GDM1 (cell line): ENCODE data around the gene RNASEH2C.
"Not testable (repeated sequence)": the region's sequence is repeated elsewhere in the genome, so short reads cannot be mapped to it uniquely, and the experiment has no call there.

Experiments
- DNase-seq: peaks from one replicate; lab custom pipeline; 2025; lab: John Stamatoyannopoulos, UW

Gene RNASEH2C

DNA sequence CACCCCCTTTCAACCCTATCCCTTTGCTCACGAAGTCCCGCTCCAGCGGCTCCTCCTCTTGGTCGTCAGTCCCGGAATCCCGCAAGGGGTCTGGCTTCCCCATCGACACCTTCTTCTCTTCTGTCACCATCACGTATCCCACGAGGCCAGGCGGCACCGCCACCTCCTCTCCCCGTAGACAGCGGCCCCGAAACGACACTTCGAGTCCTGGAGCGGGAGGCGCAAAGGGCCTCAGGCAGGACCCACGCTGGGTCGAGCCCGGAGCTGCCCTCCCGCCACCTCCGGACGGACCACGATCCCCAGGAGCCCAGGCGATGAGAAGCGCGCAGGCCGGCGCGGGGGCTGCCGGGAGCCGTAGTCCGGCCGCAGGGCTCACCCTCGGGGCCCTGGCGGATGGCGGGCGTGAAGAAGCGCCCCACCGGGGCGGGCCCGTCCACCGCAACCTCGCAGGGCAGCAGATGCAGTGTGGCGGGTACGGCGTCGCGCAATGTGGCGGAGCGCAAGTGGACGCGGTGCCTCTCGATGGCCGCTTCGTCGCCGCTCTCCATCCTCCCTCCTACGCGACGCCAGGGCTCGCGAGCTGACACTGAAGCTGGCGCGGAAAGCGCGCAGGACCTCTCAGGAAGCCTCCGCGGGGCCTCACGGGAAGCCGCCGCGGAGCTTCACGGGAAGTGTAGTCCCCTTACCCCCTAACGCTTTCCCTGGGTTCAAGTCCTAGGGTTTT is at the start of gene RNASEH2C:
Gene RNASEH2C (minus strand): TSS at position 588 of the 724 bp plus-strand sequence. CDS start 40 bp downstream, at position 548.
- peak; percentile 75 for DNase-seq

GRCh38 chr11:65767806-65768205 is 47.2 kb upstream of the RNASEH2C start:
- not testable (repeated sequence) for DNase-seq

GRCh38 chr11:65767406-65767805 is 46.8 kb upstream of the RNASEH2C start:
- no peak for DNase-seq

DNA sequence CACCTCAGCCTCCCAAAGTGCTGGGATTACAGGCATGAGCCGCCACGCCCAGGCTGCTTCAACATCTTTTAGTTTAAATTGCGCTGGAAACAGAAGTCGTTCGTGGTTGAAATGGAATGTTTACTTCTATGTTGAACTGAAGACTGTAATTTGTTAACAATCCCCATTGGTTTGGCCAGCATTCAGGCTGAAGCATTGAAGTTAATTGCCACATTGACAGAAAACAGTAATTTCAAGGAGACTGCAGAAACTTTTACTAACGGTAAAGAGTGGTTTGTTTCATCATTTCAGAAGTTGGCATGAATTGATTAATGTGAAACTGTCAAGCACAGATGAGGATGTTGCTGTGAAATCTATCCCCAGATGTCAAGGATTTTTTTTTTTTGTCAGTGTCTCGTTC is 45.9 kb upstream of the RNASEH2C start:
- no peak for DNase-seq

- no peak for DNase-seq
These were observed 43.8 kb upstream of the RNASEH2C start for GRCh38 chr11:65764434-65764833.

- not testable (repeated sequence) for DNase-seq
These were observed 42.2 kb upstream of the RNASEH2C start for GRCh38 chr11:65762816-65763215.

DNA sequence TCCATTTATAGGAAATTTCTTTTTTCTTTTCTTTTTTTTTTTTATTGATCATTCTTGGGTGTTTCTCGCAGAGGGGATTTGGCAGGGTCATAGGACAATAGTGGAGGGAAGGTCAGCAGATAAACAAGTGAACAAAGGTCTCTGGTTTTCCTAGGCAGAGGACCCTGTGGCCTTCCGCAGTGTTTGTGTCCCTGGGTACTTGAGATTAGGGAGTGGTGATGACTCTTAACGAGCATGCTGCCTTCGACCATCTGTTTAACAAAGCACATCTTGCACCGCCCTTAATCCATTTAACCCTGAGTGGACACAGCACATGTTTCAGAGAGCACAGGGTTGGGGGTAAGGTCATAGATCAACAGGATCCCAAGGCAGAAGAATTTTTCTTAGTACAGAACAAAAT is 41.6 kb upstream of the RNASEH2C start:
- DNase-seq: not testable (repeated sequence)

DNA sequence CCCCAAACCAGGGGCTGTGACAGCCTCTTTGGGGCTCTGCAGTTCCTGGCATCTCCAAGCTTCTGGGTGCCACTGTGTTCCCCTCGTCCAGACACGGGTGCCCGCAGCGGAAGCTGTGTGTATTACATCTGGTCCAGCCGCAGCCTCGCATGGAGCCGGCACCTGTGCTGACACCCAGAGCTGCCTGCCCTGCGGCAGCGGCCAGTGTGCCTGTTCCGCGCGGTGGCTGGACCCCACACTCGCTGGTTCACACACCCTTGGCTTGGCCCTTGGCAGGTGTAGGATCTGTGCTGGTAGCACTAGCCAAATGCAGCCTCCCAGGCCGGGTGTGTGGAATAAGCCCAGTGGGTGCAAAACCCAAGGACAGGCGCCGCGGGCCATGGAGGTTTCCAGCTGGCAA is 24.5 kb upstream of the RNASEH2C start:
- no peak for DNase-seq

GRCh38 chr11:65744699-65745042 is 24.1 kb upstream of the RNASEH2C start:
- no peak for DNase-seq

- no peak for DNase-seq
These were observed 23.6 kb upstream of the RNASEH2C start for GRCh38 chr11:65744026-65744698.

GRCh38 chr11:65743681-65744025 is 23.1 kb upstream of the RNASEH2C start:
- DNase-seq: no peak

GRCh38 chr11:65742353-65742752 is 21.8 kb upstream of the RNASEH2C start:
- no peak for DNase-seq

DNA sequence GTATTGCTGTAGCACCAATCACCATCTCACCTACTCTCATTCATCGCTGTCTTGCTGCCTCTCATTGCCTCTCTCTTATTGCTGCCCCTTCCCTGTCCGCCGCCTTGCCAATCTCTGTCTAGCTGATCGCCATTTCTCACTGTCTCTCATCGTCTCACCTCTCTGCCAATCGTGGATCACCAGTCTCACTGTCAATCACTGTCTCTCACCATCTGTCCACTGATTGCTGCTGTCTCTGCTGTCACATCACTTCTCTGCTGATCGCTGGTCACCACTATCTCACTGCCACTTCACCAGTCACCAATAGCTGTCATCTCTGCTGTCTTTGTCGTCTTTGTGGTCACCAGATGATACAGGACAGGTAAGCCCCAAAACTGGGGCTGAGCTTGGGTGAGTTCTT is 20.6 kb upstream of the RNASEH2C start:
- no peak for DNase-seq

DNA sequence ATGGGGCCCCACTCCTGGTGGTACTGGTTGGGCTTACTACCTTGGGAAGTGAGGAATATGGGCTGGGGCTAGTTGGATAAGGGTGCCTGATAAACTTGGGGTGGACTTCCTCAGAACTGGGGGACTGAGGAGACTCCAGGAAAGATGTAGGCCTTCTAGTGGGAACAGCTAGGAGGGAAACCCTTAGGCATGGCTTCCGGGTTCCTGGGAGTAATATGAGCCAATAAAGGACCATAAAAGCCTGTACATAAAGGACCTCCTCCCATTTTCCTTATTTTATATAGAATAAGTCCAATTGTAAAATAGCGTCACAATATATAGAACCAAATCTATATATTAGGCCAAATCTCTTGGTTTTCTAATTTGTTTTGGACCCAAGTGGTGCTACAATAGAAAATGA is 18.4 kb upstream of the RNASEH2C start:
- no peak for DNase-seq

- no peak for DNase-seq
These were observed 16.2 kb upstream of the RNASEH2C start for GRCh38 chr11:65736810-65737209.

DNA sequence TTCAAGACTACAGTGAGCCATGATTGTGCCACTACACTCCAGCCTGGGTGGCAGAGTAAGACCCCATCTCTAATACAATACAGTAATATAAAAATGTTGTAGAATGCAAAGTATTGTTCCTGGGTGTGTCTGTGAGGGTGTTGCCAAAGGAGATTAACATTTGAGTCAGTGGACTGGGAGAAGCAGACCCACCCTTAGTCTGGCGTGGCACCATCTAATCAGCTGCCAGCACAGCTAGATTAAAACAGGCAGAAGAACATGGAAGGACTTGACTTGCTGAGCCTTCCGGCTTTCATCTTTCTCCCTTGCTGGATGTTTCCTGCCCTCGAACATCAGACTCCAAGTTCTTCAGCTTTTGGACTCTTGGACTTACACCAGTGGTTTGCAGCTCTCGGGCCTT is 14.5 kb upstream of the RNASEH2C start:
- DNase-seq: not testable (repeated sequence)

DNA sequence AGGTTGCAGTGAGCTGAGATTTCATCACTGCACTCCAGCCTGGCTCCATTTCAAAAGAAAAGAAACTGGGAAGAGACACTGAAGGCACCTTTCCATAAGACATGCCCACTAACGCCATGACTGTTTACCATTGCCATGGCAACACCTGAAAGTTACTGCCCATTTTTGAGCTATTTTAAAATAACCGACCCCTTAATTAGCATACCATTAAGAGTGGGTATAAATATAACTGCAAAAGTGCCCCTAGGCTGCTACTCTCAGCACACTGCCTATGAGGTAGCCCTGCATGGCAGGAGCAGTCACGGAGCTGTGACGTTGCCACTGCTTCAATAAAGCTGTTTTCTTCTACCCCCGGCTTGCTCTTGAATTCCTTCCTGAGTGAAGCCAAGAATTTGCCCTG is 9.9 kb upstream of the RNASEH2C start:
- DNase-seq: no peak

DNA sequence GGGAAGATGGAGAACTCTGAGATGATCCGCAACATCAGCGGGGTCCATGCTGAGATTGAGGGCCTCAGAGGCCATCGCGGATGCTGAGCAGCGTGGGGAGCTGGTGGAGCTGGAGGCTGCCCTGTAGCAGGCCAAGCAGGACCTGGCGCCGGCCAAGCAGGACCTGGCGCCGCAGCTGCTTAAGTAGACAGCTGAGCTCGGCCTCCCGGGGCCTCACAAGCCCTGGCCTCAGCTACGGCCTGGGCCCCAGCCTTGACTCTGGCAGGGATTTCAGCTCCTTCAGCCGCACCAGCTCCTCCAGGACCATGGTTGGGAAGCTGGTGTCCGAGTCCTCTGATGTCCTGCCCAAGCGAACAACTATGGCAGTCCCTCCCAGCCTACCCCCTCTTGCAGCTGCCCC is 7.3 kb upstream of the RNASEH2C start:
- DNase-seq: no peak

- no peak for DNase-seq
These were observed 6.1 kb upstream of the RNASEH2C start for GRCh38 chr11:65726660-65727059.

DNA sequence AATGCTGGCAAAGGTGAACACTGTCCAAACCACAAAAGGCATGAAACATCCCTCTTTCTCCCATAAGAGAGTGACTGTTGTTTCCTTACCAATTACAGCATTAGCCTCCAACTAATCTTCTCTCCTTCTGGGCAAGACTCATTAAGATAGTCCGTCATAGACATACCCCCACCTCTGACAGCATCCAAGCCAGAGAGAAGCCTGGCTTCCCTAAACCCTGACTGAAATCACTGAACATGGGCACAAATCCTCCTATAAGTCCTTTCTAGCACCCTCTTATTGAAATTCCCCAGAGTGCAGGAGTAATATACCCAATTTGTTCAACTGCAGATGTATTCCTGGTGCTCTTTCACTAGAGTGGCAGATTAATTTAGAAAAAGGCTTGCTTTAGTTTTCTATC is 1.7 kb upstream of the RNASEH2C start:
- no peak for DNase-seq

DNA sequence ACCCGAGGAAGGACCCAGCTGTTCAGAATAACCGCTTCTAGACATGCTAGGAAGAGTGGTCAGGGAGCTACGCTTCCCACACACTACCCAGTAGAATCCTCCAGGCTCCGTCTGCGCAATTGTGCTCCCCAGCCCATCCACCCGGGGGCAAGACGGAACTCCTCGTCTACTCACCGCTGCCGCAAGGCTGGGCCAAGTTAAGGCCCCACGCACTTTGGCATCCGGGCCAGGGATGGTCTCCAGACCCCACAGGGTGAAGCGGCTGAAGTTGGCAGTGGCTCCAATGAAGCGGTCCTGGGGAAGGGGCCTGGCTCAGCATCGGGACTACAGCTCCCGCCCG is 757 bp downstream of the RNASEH2C start:
- no peak for DNase-seq

DNA sequence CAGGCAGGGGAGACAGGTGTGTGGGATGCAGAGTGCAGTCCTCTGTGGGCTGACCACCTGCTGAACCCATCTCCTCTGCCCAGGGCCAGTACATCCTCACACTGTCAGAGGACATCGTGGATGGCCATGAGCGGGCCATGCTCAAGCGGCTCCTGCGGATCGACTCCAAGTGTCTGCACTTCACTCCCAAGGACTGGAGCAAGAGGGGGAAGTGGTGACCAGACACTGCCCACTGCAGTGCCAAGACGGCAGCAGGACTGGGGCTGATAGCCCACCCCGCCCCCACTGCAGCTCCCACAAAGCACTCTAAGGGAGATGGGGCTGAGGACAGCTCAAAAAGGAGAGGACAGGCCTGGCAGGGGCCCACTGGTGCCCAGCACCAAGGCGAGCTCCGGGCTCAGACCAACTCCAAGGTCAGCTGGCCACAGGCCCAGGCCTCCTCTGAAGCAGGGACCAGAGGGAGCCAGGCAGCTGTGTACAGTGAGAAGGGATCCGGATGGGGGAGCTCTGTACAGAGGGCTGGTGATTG is 1.6 kb downstream of the RNASEH2C start:
- DNase-seq: no peak

GRCh38 chr11:65718531-65718930 is 2.1 kb downstream of the RNASEH2C start:
- DNase-seq: no peak

DNA sequence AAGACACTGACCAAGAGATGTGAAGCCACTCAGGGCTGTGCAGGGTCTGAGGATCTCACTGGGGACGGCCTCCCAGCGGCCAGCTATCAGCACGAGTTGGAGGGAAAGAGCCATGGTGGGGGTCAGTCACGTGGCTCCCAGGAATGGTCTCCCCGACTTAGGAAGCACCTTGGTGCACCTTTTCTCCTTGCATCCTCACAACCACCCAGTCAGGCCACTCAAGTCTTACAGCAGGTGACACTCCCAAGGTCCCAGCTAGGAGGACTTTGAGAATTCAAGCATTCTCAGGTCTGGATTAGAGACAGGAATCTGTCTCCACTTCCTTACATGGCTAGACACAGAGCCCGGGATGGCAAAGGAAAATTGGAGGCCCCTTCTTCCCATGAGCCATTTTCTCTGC is 2.7 kb downstream of the RNASEH2C start:
- DNase-seq: no peak
